ENCODE measurements around the gene PLTP.
A peak's percentile ranks its signal among the peaks of the same experiment; 100 is the strongest.

PLTP gene

DNA sequence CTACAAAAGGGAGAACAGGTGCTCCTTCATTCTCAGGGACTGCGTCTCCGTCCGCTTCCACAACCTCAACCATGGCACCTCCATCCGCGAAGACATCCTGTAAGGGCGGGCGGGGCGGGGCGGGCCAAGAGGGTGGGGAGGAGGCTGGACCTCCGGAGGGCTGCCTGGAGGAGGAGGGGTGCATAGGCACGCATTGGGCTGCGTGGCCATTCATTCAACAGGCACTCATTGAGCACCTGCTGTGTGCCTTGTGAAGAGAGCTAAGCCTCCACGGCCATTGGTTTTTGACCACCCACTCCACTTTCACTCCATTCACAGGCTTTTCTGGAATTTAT, 54.1 kb downstream of the PLTP start:
- in situ Hi-C loops (cut with HindIII; ENCODE audit: low pct_ligation_motif_present, low pct_unique_long_range_greater_than_20kb, low sequenced_read_pairs), result no loop called here

DNA sequence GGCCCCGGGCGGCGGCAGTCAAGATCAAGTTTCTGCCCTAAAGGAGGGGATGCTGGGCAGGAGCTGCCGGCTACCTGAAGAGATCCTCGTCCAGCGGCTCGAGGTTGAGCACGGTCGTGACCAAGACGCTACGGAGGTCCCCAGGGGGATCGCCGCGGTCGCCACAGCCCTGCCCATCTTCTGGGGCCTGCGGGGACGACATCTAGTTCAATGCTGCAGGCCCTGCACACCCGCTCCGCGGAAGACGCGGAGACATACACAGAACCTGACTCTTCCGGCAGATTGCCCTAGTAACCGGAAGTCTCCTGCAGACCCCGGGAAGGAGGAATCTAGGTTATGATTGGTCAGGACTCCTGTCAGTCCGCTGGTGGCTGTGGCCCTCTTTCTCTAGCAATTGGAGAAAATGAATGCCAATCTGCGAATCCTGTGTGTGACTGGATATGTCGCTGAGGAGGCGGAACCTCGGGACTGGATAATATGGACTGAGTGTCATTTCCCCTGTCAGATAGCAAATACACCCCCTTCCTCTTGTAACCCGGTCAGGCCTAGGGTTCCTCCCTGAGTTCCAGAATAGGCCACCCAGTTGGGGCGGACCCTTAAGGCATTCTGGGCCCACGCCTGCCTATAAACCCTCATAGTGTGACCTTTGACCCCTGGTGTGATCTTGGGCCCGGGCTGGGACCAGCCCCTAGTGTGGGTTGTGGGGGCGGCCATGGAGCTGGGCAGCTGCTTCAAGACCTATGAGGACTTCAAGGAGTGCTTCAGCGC, 54.7 kb downstream of the PLTP start, which contains the start of the genes ACOT8 and ZSWIM3:
Gene ACOT8 (minus strand): TSS at position 279 of the 768 bp plus-strand sequence. CDS start 77 bp downstream, at position 202.
Gene ZSWIM3 (plus strand): TSS at position 501 of the 768 bp plus-strand sequence. CDS start 212 bp downstream, at position 713.
- peak; percentile 100 for DNase-seq
- in situ Hi-C loops (cut with HindIII; ENCODE audit: low pct_ligation_motif_present, low pct_unique_long_range_greater_than_20kb, low sequenced_read_pairs), result no loop called here

More for the DNA sequence above, 54.1 kb downstream of the PLTP start:
- no peak for DNase-seq

DNA sequence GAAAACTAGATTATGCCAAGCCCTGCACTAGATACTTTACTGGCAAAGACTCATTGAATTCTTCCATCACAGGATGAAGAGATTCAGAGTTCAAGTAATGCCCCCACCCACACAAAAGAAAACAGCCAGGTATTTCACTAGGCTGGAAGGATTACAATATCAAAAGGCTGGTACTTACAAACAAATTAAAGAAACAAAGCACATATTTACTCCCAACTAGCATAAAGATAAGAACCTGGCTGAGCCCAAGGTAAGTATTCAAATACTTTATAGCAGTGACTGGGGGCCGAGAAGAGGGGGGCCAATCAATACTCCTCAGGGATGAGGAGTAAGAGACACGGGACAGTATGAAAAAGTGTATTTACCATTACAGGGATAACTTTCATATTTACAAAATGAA, 58.5 kb downstream of the PLTP start:
- no peak for DNase-seq
- in situ Hi-C loops (cut with HindIII; ENCODE audit: low pct_ligation_motif_present, low pct_unique_long_range_greater_than_20kb, low sequenced_read_pairs), result no loop called here

DNA sequence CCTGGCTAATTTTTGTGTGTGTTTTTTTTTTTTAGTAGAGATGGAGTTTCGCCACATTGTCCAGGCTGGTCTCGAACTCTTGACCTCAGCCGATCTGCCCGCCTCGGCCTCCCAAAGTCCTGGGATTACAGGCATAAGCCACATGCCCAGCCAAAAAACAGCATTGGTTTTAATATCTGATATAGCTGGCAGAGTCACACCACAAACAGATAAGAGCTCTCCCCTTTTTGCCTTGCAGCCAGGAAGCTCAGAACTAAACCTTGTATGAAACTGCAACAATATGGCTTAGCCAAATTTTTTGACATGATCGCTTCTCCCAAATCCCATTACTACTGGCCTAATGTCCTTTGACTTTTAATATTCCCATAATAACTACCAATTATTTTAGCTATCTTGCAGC, 59.6 kb downstream of the PLTP start:
- in situ Hi-C loops (cut with HindIII; ENCODE audit: low pct_ligation_motif_present, low pct_unique_long_range_greater_than_20kb, low sequenced_read_pairs), result no loop called here
- no peak for DNase-seq

DNA sequence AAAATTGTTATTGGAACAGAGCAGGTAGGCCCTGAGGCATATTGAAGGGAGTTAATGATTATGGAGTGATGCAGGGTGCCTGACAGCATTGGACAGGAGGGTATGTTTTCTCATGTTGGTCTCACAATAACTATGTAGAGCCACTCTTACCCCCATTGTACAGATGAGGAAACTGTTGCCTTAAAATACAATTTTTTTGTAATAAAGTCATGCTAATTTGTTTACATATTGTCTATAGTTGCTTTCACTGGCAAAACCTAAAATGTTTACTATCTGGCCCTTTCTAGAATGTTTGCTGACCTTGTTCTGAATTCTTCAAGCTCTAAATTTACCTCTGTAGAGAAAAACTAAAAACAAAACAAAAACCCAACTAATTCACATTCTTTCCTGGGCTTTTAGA, 60.5 kb downstream of the PLTP start:
- DNase-seq, result no peak
- in situ Hi-C loops (cut with HindIII; ENCODE audit: low pct_ligation_motif_present, low pct_unique_long_range_greater_than_20kb, low sequenced_read_pairs), result no loop called here

DNA sequence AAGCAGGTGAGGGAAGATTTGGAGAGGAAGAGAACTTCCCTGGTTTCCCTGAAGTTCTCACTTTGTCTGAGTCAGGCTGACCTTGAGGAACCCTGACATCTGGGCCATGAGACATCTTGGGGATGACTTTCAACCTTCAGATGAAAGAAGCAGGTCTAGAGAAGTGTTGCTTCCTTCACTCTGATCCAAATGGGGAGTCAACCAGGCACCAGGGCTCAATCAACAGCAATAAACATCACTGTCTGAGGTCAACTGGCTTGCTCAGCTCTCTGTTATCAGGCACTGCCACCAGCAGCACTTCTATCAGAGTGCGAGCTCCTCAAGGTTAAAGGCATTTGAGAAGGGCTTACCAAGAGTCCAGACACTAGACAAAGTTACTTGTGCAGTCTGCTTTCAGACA, 61.0 kb downstream of the PLTP start:
- in situ Hi-C loops (cut with HindIII; ENCODE audit: low pct_ligation_motif_present, low pct_unique_long_range_greater_than_20kb, low sequenced_read_pairs), result no loop called here

DNA sequence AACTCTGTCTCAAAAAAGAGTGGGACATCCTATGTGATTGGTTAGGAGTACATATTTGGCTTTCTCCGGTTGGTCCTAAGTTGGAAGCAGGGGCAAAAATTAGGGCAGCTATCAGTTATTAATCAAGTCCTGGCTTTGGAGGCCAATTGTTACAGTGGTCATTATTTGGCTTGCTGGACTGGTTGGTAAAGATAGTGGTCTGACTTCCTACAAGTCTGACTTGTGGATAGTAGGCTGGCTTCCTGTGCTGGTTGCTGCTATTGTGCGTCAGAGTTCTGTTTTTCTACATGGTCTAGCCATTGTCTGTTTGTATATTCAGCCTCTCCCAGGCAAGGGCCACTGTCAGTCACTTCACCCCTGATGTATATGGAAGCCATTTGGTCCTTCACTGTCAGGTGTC, 61.7 kb downstream of the PLTP start:
- DNase-seq, result no peak
- in situ Hi-C loops (cut with HindIII; ENCODE audit: low pct_ligation_motif_present, low pct_unique_long_range_greater_than_20kb, low sequenced_read_pairs), result no loop called here

More for the DNA sequence above, 61.0 kb downstream of the PLTP start:
- no peak for DNase-seq

DNA sequence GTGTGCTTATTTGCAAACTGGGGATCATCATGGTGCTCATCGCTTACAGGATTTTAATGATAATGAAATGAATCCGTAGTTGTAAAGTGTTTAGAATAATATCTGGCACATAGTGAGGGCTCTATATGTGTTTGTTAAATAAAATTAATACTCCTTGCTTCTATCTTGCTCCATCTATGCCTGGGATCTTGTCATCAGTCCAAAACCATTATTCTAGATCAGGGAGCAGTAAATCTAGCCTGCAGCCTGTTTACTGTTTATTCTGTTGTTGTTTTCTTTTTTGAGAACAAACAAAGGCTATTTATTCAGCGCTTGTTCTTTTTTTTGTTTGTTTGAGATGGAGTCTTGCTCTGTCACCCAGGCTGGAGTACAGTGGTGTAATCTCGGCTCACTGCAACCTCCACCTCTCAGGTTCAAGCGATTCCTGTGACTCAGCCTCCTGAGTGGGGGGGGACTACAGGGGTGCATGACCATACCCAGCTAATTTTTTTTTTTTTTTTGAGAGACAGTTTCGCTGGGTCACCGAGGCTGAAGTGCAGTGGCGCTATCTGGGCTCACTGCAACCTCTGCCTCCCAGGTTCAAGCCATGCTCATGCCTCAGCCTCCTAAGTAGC, 62.9 kb downstream of the PLTP start:
- in situ Hi-C loops (cut with HindIII; ENCODE audit: low pct_ligation_motif_present, low pct_unique_long_range_greater_than_20kb, low sequenced_read_pairs), result no loop called here
- no peak for DNase-seq

All from ACHN (cell line).